A673 (cell line): Measurements from ENCODE around the gene SLC10A3. TPM values are rescaled to one million over a fixed set of nuclear protein-coding genes. Genes with fewer than 3 reads are reported as not detected.

Source experiments
- BruUV-seq: library from RNA; stranded (reverse); fragments of 400-500 nt; replicated peaks from 2 replicates; lab custom pipeline; 2021; lab: Mats Ljungman, UMichigan
- CTCF ChIA-PET: fragments of 300-600 bp; sonication (Branson Sonifier 250); formaldehyde crosslinking; loops from one replicate; lab custom pipeline; 2022; ENCODE audit warnings: antibody characterized with exemption; lab: Charles Lee
- POLR2A ChIA-PET: fragments of 300-600 bp; sonication (Branson Sonifier 250); formaldehyde crosslinking; loops from one replicate; lab custom pipeline; 2022; ENCODE audit warnings: antibody characterized with exemption; ENCODE audit not compliant: low non-redundant PET; lab: Charles Lee
- DNase-seq: peaks from one replicate; pipeline ENCODE4 v3.0.0-alpha.2; 2015; ENCODE audit warnings: low spot score
- H3K27ac ChIP-seq: fragments of 200-600 bp; sonication (generic); 2 replicates; pipeline ENCODE4 v1.5.1; 2016; ENCODE audit warnings: mixed run types, low read depth, mild to moderate bottlenecking, mixed read lengths, antibody characterized with exemption, low read length; ENCODE audit not compliant: poor library complexity, severe bottlenecking
- H3K27me3 ChIP-seq: fragments of 200-600 bp; sonication (generic); replicated peaks from 2 replicates; pipeline ENCODE4 v1.6.1; 2017; ENCODE audit warnings: mixed run types, low read depth, mild to moderate bottlenecking, mixed read lengths, antibody characterized with exemption, low read length; ENCODE audit not compliant: insufficient read depth, poor library complexity
- H3K36me3 ChIP-seq: fragments of 200-600 bp; sonication (generic); 2 replicates; pipeline ENCODE4 v1.6.1; 2016; ENCODE audit warnings: mixed run types, mild to moderate bottlenecking, mixed read lengths, antibody characterized with exemption, low read length; ENCODE audit not compliant: insufficient read depth, poor library complexity, severe bottlenecking
- H3K4me1 ChIP-seq: fragments of 200-600 bp; sonication (generic); 2 replicates; pipeline ENCODE4 v1.6.1; 2017; ENCODE audit warnings: mixed run types, mild to moderate bottlenecking, mixed read lengths, antibody characterized with exemption, low read length; ENCODE audit not compliant: insufficient read depth, poor library complexity, severe bottlenecking
- H3K4me3 ChIP-seq: fragments of 200-600 bp; sonication (generic); 2 replicates; pipeline ENCODE4 v1.5.1; 2016; ENCODE audit warnings: low read depth, mixed run types, mild to moderate bottlenecking, mixed read lengths, low read length; ENCODE audit not compliant: poor library complexity, severe bottlenecking
- H3K9me3 ChIP-seq: fragments of 200-600 bp; sonication (generic); 2 replicates; pipeline ENCODE4 v1.6.1; 2016; ENCODE audit warnings: mixed run types, low read depth, mild to moderate bottlenecking, mixed read lengths, antibody characterized with exemption, low read length; ENCODE audit not compliant: poor library complexity, severe bottlenecking
- EZH2 ChIP-seq: fragments of 200-600 bp; sonication (generic); IDR thresholded peaks from 2 replicates; pipeline ENCODE4 v1.6.1; 2017; ENCODE audit warnings: borderline replicate concordance, low read depth, mild to moderate bottlenecking, mixed read lengths, antibody characterized with exemption, low read length; ENCODE audit not compliant: poor library complexity, severe bottlenecking
- intact Hi-C: fragments of 100-400 bp; cut with micrococcal nuclease; formaldehyde crosslinking; loops from one replicate; pipeline ENCODE4 v1.10.0; 2022; ENCODE audit not compliant: unreplicated experiment
- total RNA-seq: library from RNA; stranded (reverse); gene quantifications from 2 replicates; pipeline ENCODE4 v1.2.3, GENCODE V29; 2021
- TF ChIP-seq, protein P1 (sequence below): fragments of 300-800, 200-600 bp; sonication (generic); conservative IDR thresholded peaks from 2 replicates; pipeline ENCODE4 v1.5.1; 2017; ENCODE audit warnings: low read depth, mild to moderate bottlenecking, antibody characterized with exemption, low read length, moderate library complexity, mixed read lengths

The SLC10A3 gene
- total RNA-seq, 1 experiment from 2014 or later, result 9.7 TPM

DNA sequence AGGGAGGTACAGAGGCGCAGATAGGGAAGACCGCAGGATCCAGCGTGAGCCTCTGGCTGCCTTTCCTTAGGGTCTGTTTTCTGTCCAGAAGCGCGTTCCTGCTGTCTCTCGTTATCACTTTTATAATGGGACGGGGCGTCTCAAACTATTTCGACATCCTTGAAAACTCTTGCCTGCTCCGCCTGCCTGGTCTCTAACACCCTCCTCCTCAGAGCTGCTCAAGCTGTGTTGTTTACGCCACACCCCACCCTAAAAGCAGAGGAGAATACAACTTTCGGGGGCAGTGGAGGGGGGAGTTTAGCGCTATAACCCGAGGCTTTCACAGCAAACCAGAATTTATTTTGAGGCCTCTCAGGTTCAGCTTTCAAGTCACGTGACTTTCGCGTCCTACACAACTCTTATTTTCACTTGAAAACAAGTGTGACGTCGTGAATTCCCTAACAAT, 26.2 kb upstream of the SLC10A3 start:
- POLR2A ChIA-PET, result no interaction called here
- intact Hi-C loops, result no loop called here
- DNase-seq, result no peak
- Histone ChIP-seq H3K4me1 (no peaks in the 10 kb centered on the region), H3K36me3 (no peaks in the 10 kb centered on the region), H3K4me3 (peak overlapping the region; percentile 71), H3K9me3 (no peaks in the 10 kb centered on the region), H3K27ac (peak overlapping the region; percentile 79), H3K27me3 (no peaks in the 10 kb centered on the region)
- CTCF ChIA-PET, result interaction anchor here (0.8 to 1.3 kb wide), 2 partner anchors 10 to 11 kb away, joined by 3 read pairs; no protein-coding TSS in a partner anchor
- TF ChIP-seq, protein P1, sequence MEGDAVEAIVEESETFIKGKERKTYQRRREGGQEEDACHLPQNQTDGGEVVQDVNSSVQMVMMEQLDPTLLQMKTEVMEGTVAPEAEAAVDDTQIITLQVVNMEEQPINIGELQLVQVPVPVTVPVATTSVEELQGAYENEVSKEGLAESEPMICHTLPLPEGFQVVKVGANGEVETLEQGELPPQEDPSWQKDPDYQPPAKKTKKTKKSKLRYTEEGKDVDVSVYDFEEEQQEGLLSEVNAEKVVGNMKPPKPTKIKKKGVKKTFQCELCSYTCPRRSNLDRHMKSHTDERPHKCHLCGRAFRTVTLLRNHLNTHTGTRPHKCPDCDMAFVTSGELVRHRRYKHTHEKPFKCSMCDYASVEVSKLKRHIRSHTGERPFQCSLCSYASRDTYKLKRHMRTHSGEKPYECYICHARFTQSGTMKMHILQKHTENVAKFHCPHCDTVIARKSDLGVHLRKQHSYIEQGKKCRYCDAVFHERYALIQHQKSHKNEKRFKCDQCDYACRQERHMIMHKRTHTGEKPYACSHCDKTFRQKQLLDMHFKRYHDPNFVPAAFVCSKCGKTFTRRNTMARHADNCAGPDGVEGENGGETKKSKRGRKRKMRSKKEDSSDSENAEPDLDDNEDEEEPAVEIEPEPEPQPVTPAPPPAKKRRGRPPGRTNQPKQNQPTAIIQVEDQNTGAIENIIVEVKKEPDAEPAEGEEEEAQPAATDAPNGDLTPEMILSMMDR, result no peak
- no peak for TF ChIP-seq EZH2
- no TSS peak for BruUV-seq

DNA sequence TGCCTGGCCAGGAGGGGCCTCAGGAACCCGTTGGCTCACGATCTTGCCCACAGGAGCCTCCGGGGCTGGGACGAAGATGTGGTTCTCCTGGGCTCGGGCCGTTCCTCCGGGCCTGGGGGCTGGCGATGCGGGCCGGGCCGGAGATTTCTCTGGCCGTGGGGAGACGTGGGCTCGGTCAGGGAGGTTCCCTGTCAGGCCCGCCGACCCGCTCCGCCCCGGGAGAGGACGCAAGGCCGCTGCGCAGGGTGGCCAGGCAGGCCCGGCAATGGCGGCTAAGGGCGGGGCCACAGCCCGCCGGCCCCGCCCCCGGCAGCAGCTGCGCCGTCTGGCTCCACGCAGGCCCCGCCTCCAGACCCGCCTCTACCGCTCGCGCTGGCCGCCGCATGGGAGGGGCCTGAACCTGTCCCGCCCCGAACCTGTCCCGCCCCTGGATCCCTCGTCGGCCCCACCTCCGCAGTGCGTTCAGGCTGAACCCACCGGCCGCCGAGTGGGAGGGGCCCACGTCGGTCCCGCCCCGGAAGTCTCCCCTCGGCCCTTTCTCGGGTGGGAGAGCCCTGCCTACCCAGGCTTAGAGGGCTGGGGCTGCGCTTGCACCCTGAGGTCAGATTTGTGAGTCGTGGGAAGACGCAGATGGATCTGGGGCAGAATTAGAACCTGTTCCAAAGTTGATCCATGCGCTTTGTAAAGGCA, 25.7 kb upstream of the SLC10A3 start, which contains the start of gene FAM3A:
TSS of gene FAM3A (minus strand) at position 267 of the 690 bp plus-strand sequence. CDS start 460 bp downstream, outside the sequence.
- Histone ChIP-seq H3K4me3 (peak within 1 kb of the TSS; percentile 71), H3K9me3 (no peaks in the 10 kb centered on the region), H3K4me1 (no peaks in the 10 kb centered on the region), H3K36me3 (no peaks in the 10 kb centered on the region), H3K27ac (peak within 1 kb of the TSS; percentile 84), H3K27me3 (no peaks in the 10 kb centered on the region)
- peak; percentile 86 for DNase-seq
- CTCF ChIA-PET, result interaction anchor here (1.3 kb wide), 1 partner anchor 11 kb away, joined by 3 read pairs; no protein-coding TSS in a partner anchor
- BruUV-seq, result no TSS peak
- intact Hi-C loops, result no loop called here
- TF ChIP-seq, protein P1, result no peak
- no peak for TF ChIP-seq EZH2
- POLR2A ChIA-PET, result no interaction called here

DNA sequence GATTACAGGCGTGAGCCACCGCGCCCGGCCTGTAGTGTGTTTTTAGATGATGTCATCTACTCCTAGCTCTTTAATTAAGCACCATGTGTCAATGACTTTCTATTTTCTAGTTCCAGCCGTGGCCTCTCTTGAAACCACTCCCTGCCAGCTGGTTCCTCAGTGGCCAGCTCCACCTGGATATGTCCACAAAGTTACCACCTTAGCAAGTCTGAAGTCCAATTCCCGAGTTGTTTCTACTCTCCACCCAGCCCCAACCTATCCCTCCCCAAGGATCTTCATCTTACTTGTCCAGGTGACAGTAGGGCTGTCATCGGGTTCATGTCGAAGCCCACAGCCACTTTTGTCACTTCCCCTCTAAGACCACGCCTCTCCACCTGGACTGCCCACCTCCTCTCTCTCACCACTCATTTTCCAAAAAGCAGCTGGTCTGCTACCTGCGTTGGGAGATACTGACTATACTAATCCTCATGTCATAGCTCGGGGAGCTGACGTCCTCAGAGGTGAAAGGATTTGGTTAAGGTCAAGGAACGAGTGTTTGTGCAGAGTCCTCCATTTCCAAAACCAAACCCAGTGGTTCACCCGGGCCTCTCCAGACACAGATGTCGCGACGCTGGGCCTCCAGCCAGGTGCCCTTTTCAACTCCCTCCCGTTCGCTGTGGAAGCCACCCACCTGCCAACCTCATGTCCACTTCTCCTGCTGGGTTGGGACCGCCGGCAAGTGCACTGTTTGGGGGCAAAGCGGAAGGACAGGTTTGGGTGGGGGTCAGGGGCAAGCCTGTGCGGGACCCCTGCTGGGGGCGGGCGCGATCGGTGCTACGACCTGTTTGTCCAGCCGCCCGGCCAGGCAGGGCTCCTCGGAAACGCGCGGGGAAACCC, 24.9 kb upstream of the SLC10A3 start:
- H3K4me3 ChIP-seq, result peak overlapping the region; percentile 71
- peak overlapping the region; percentile 84 for H3K27ac ChIP-seq
- TF ChIP-seq, protein P1, result no peak
- TF ChIP-seq EZH2, result no peak
- no peaks in the 10 kb centered on the region for H3K9me3 ChIP-seq
- no peaks in the 10 kb centered on the region for H3K4me1 ChIP-seq
- BruUV-seq, result no TSS peak
- H3K27me3 ChIP-seq, result no peaks in the 10 kb centered on the region
- ChIA-PET CTCF (interaction anchor here (1.3 kb wide), 1 partner anchor 12 kb away, joined by 3 read pairs; no protein-coding TSS in a partner anchor), POLR2A (no interaction called here)
- DNase-seq, result no peak
- intact Hi-C loops, result no loop called here
- H3K36me3 ChIP-seq, result no peaks in the 10 kb centered on the region
